ENCODE data around the gene RTCA.

- TF ChIP-seq CTCF (IDR thresholded peaks at IDR 0.05) = no peak
- TF ChIP-seq EZH2 (IDR thresholded peaks at IDR 0.05; ENCODE audit: borderline replicate concordance, insufficient read depth, low read depth, low read length, poor library complexity, severe bottlenecking) = no peak
Measured at GRCh38 chr1:100309863-100310262, 43.8 kb downstream of the RTCA start.
